H1 (cell line): Measurements from ENCODE around the gene COL25A1. TPM values are rescaled to one million over a fixed set of nuclear protein-coding genes. Genes with fewer than 3 reads are reported as not detected.

Source experiments
- CBX5 ChIP-seq: fragments of 300-800, 300-1000 bp; sonication (generic); IDR thresholded peaks from 2 replicates; pipeline ENCODE4 v1.7.1; 2016; ENCODE audit warnings: antibody characterized with exemption, low read length, low read depth
- EZH2 ChIP-seq: fragments of 200-600 bp; sonication (generic); IDR thresholded peaks from 2 replicates; pipeline ENCODE4 v1.7.1; 2012; ENCODE audit warnings: low read depth, mild to moderate bottlenecking, moderate library complexity, low read length, inconsistent platforms; ENCODE audit not compliant: severe bottlenecking
- MAX ChIP-seq: IDR thresholded peaks from 2 replicates; pipeline ENCODE4 v1.6.1; 2012; ENCODE audit warnings: inconsistent platforms
- SAP30 ChIP-seq: fragments of 300-600 bp; sonication (generic); IDR thresholded peaks from 2 replicates; pipeline ENCODE4 v1.7.1; 2012; ENCODE audit warnings: low read length, moderate library complexity, mild to moderate bottlenecking, inconsistent platforms; ENCODE audit not compliant: insufficient read depth, insufficient replicate concordance
- SP4 ChIP-seq: IDR thresholded peaks from 2 replicates; pipeline ENCODE4 v1.6.1; 2012; ENCODE audit warnings: low read length, inconsistent platforms
- SUZ12 ChIP-seq: fragments of 200-600 bp; sonication (generic); IDR thresholded peaks from 2 replicates; pipeline ENCODE4 v1.6.1; 2012; ENCODE audit warnings: mild to moderate bottlenecking, inconsistent platforms, low read length, moderate library complexity, mixed read lengths
- polyA plus RNA-seq, 7 experiments: library from polyadenylated mRNA; depleted of rRNA in 3 of 7; stranded (reverse) in 5 of 7; unstranded in 2 of 7; fragments of >200 nt in 5 of 7; fragments of 200-250 nt in 2 of 7; gene quantifications; 1 replicate in 5 of 7; 2 replicates in 1 of 7; 4 replicates in 1 of 7; pipeline versions ENCODE4 v1.2.1 to v1.2.3, GENCODE V29; 2011 to 2013; ENCODE audit warnings: missing spikeins in 2 of 7, mixed read lengths in 2 of 7
- total RNA-seq: library from RNA; stranded (reverse); fragmentation: NEBNext Ultra II Directional; extraction: Animal tissue kit (Norgen Biotek cat#: 25700); gene quantifications from 2 replicates; pipeline ENCODE4 v1.2.1, GENCODE V29; 2021

Gene COL25A1
- total and polyA plus RNA-seq, 2 of the 8 experiments (the other 6 are each of a cell fraction or from before 2014, with no cell fraction given), result 1.1 to 8.3 TPM

- no peak for TF ChIP-seq EZH2
- TF ChIP-seq SUZ12, result no peak
- no peak for TF ChIP-seq MAX
- TF ChIP-seq SP4, result no peak
- TF ChIP-seq SAP30, result no peak
- no peak for TF ChIP-seq CBX5
These were observed 258.0 kb downstream of the COL25A1 start (continued) for GRCh38 chr4:109044431-109044830.
